ENCODE measurements around the gene PRKCZ.

PRKCZ gene

GRCh38 chr1:2041305-2041704, 8.9 kb upstream of the PRKCZ start:
- Histone ChIP-seq H2AFZ (ENCODE audit: low read depth, low read length) (no peak overlapping the region), H3K9ac (ENCODE audit: low read length) (no peak overlapping the region), H4K20me1 (ENCODE audit: insufficient read depth, low read length) (no peaks in the 10 kb centered on the region), H3K27ac (ENCODE audit: low read length) (no peak overlapping the region), H3K9me3 (ENCODE audit: insufficient read depth, low read length) (no peaks in the 10 kb centered on the region), H3K79me2 (ENCODE audit: low read length) (no peaks in the 10 kb centered on the region), H3K4me1 (ENCODE audit: low read length) (peaks cover 5% of the 10 kb centered on the region; the same call in 1 of the 2 replicates), H3K27me3 (ENCODE audit: low read depth, low read length) (peaks cover 9% of the 10 kb centered on the region; the same call in 1 of the 2 replicates), H3K4me3 (ENCODE audit: low read length) (no peak overlapping the region), H3K36me3 (replicated peaks; ENCODE audit: low read depth, low read length) (no peaks in the 10 kb centered on the region), H3K4me2 (ENCODE audit: low read length) (no peak overlapping the region)
- TF ChIP-seq, protein P1, sequence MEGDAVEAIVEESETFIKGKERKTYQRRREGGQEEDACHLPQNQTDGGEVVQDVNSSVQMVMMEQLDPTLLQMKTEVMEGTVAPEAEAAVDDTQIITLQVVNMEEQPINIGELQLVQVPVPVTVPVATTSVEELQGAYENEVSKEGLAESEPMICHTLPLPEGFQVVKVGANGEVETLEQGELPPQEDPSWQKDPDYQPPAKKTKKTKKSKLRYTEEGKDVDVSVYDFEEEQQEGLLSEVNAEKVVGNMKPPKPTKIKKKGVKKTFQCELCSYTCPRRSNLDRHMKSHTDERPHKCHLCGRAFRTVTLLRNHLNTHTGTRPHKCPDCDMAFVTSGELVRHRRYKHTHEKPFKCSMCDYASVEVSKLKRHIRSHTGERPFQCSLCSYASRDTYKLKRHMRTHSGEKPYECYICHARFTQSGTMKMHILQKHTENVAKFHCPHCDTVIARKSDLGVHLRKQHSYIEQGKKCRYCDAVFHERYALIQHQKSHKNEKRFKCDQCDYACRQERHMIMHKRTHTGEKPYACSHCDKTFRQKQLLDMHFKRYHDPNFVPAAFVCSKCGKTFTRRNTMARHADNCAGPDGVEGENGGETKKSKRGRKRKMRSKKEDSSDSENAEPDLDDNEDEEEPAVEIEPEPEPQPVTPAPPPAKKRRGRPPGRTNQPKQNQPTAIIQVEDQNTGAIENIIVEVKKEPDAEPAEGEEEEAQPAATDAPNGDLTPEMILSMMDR (IDR thresholded peaks at IDR 0.05; ENCODE audit: low read depth, low read length): no peak
- TF ChIP-seq EZH2phosphoT487 (IDR thresholded peaks at IDR 0.05; ENCODE audit: low read depth): no peak

GRCh38 chr1:2041887-2042286, 8.3 kb upstream of the PRKCZ start:
- H3K27me3 ChIP-seq (ENCODE audit: low read depth, low read length): peaks cover 10% of the 10 kb centered on the region; the same call in 1 of the 2 replicates

DNA sequence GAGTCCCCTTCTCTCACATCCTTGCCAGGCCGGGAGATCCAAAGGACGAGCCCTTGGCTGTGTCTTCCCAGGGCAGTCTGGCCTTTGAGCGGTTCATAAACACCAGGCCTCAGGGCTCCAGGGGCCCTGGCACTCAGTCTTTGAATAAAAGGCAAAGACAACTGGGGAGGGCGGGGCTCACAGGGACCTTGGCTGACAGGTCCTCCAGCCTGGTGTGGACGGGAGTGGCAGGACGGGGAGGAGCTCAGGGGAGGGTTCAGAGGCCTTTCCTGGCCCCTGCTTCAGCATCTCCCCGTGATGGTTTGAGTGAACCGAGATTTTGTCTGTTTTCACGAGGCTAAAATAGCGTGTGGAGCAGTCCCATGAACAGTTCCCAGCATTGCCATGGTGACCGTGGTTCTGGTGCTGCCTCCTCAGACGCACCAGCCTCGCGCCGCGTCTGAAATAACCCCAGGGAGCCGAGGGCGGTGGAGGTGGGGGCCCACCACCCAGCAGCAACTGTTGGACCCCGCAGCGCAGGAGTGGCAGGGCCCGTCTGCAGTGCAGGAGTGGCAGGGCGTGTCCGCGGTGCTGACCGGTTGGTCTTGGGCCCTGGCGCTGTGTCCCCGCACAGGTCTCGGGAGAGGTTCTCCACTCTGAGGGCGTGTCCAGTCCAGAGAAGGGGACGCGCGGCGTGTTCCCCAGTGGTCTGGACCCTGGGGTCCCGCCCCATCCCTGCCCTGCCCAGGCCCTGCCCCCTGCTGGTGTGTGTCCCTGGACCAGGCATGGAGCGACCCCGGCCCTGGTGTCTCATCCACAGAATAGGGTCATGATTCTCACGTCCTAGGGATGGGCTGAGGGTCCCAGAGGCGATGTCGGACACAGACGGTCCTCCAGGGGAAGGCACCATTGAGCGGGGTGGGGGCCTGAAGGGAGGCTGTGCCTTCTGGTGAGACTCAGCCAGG, 7.1 kb upstream of the PRKCZ start:
- no peak for TF ChIP-seq EZH2phosphoT487 (IDR thresholded peaks at IDR 0.05; ENCODE audit: low read depth)
- TF ChIP-seq, protein P1 (IDR thresholded peaks at IDR 0.05; ENCODE audit: low read depth, low read length): no peak
- H4K20me1 ChIP-seq (ENCODE audit: insufficient read depth, low read length): no peaks in the 10 kb centered on the region
- no peak overlapping the region for H3K4me2 ChIP-seq (ENCODE audit: low read length)
- no peak overlapping the region for H2AFZ ChIP-seq (ENCODE audit: low read depth, low read length)
- no peak overlapping the region for H3K4me3 ChIP-seq (ENCODE audit: low read length)
- H3K27ac ChIP-seq (ENCODE audit: low read length): no peak overlapping the region
- no peaks in the 10 kb centered on the region for H3K9me3 ChIP-seq (ENCODE audit: insufficient read depth, low read length)
- peaks cover 5% of the 10 kb centered on the region; the same call in 1 of the 2 replicates for H3K4me1 ChIP-seq (ENCODE audit: low read length)
- peaks cover 10% of the 10 kb centered on the region; the same call in 1 of the 2 replicates for H3K27me3 ChIP-seq (ENCODE audit: low read depth, low read length)
- no peaks in the 10 kb centered on the region for H3K79me2 ChIP-seq (ENCODE audit: low read length)
- no peaks in the 10 kb centered on the region for H3K36me3 ChIP-seq (replicated peaks; ENCODE audit: low read depth, low read length)
- H3K9ac ChIP-seq (ENCODE audit: low read length): no peak overlapping the region

More at GRCh38 chr1:2041887-2042286, 8.3 kb upstream of the PRKCZ start:
- Histone ChIP-seq H3K9ac (ENCODE audit: low read length) (no peak overlapping the region), H3K79me2 (ENCODE audit: low read length) (no peaks in the 10 kb centered on the region), H3K27ac (ENCODE audit: low read length) (no peak overlapping the region), H3K4me3 (ENCODE audit: low read length) (no peak overlapping the region), H3K9me3 (ENCODE audit: insufficient read depth, low read length) (no peaks in the 10 kb centered on the region), H3K4me2 (ENCODE audit: low read length) (no peak overlapping the region), H2AFZ (ENCODE audit: low read depth, low read length) (no peak overlapping the region), H4K20me1 (ENCODE audit: insufficient read depth, low read length) (no peaks in the 10 kb centered on the region), H3K4me1 (ENCODE audit: low read length) (peaks cover 5% of the 10 kb centered on the region; the same call in 1 of the 2 replicates), H3K36me3 (replicated peaks; ENCODE audit: low read depth, low read length) (no peaks in the 10 kb centered on the region)
- no peak for TF ChIP-seq EZH2phosphoT487 (IDR thresholded peaks at IDR 0.05; ENCODE audit: low read depth)
- TF ChIP-seq, protein P1 (IDR thresholded peaks at IDR 0.05; ENCODE audit: low read depth, low read length): no peak

GRCh38 chr1:2043886-2044285, 6.3 kb upstream of the PRKCZ start:
- Histone ChIP-seq H3K79me2 (ENCODE audit: low read length) (no peaks in the 10 kb centered on the region), H3K9ac (ENCODE audit: low read length) (no peak overlapping the region), H3K4me3 (ENCODE audit: low read length) (no peak overlapping the region), H2AFZ (ENCODE audit: low read depth, low read length) (no peak overlapping the region), H3K4me1 (ENCODE audit: low read length) (peaks cover 2% of the 10 kb centered on the region; the same call in 1 of the 2 replicates), H3K36me3 (replicated peaks; ENCODE audit: low read depth, low read length) (no peaks in the 10 kb centered on the region), H3K27ac (ENCODE audit: low read length) (no peak overlapping the region), H3K9me3 (ENCODE audit: insufficient read depth, low read length) (no peaks in the 10 kb centered on the region), H3K4me2 (ENCODE audit: low read length) (no peak overlapping the region), H3K27me3 (ENCODE audit: low read depth, low read length) (peaks cover 10% of the 10 kb centered on the region; the same call in 1 of the 2 replicates), H4K20me1 (ENCODE audit: insufficient read depth, low read length) (no peaks in the 10 kb centered on the region)
- TF ChIP-seq EZH2phosphoT487 (IDR thresholded peaks at IDR 0.05; ENCODE audit: low read depth): no peak
- TF ChIP-seq, protein P1 (IDR thresholded peaks at IDR 0.05; ENCODE audit: low read depth, low read length): no peak

Data from OCI-LY3 (cell line).